ENCODE measurements around the gene PARM1. TPM values are rescaled to one million over a fixed set of nuclear protein-coding genes. Genes with fewer than 3 reads are reported as not detected.

The PARM1 gene
- total and polyA plus RNA-seq, 9 of the 15 experiments (the other 6 are each of a cell fraction or from before 2014, with no cell fraction given): 0.07 TPM; not detected in 8

DNA sequence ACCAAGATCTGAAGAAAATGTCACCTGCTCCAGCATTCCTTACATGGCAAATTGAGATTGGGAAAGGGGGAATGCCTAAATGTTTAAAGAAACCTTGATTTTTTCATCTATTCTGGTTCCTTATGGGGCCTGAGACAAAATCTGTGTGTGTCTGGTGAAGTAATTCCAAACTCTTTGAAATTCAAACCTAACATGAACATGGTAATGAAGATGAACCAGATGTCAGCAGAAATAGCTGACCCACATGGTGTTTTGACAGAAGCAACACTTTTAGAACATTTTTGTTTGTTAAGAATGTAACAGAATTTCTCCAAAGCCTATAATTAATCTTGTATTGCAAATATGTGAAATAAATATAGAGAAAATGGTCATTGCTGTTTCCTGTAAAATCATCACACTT lies 133.0 kb downstream of the PARM1 start:
- Histone ChIP-seq H3K79me2 (ENCODE audit: control insufficient read depth, insufficient read depth, low read length) (no peaks in the 10 kb centered on the region), H2AFZ (ENCODE audit: low read depth, low read length) (no peak overlapping the region), H3K9me3 (replicated peaks; ENCODE audit: control insufficient read depth, insufficient read depth, low read depth, low read length) (no peaks in the 10 kb centered on the region), H3K4me1 (replicated peaks in 1 of 2; ENCODE audit: control insufficient read depth in 2 of 2, insufficient read depth in 2 of 2, low read length in 2 of 2) (no peaks in the 10 kb centered on the region), H3K27ac (ENCODE audit: extremely low read depth, low read depth, low read length) (no peak overlapping the region), H4K20me1 (replicated peaks; ENCODE audit: control insufficient read depth, insufficient read depth, low read length) (no peaks in the 10 kb centered on the region), H3K9me1 (ENCODE audit: control insufficient read depth, insufficient read depth, low read length) (no peaks in the 10 kb centered on the region), H3K9ac (ENCODE audit: insufficient read depth in 1 of 2, low read depth in 2 of 2, low read length in 2 of 2) (no peak overlapping the region), H3K27me3 (ENCODE audit: control insufficient read depth in 2 of 2, insufficient read depth in 2 of 2, low read length in 2 of 2) (no peaks in the 10 kb centered on the region), H3K4me3 (no peak overlapping the region), H3K4me2 (ENCODE audit: insufficient read depth, low read length) (no peak overlapping the region), H3K36me3 (ENCODE audit: control insufficient read depth, insufficient read depth, low read length) (no peaks in the 10 kb centered on the region)
- ATAC-seq (no peak), FAIRE-seq (no peak), DNase-seq (ENCODE audit: extremely low read depth in 1 of 4, low spot score in 3 of 4) (no peak)
- no TSS peak for BruUV-seq (replicated peaks)
- intact Hi-C loops (cut with micrococcal nuclease) (no loop called here), in situ Hi-C loops (cut with MboI) (no loop called here)
- TF ChIP-seq ZNF134 (CRISPR knock-in tag; conservative IDR thresholded peaks at IDR 0.05) (no peak), MCM7 (IDR thresholded peaks at IDR 0.05) (no peak), LCOR (CRISPR knock-in tag; IDR thresholded peaks at IDR 0.05) (no peak), ZNF696 (CRISPR knock-in tag; conservative IDR thresholded peaks at IDR 0.05) (no peak), ZKSCAN1 (IDR thresholded peaks at IDR 0.05; ENCODE audit: low read depth, low read length) (no peak), RBM22 (IDR thresholded peaks at IDR 0.05; ENCODE audit: low read depth, low read length, poor library complexity, severe bottlenecking) (no peak), BRD9 (IDR thresholded peaks at IDR 0.05; ENCODE audit: low read depth, partially characterized antibody) (no peak), MAFG (tag; conservative IDR thresholded peaks at IDR 0.05) (no peak)
- POLR2A ChIA-PET: interaction anchor here (0.7 kb wide), 1 partner anchor 34 kb away, joined by 3 read pairs; no protein-coding TSS in a partner anchor
- CTCF ChIA-PET (ENCODE audit: low intra/inter-chr PET ratio): no interaction called here

DNA sequence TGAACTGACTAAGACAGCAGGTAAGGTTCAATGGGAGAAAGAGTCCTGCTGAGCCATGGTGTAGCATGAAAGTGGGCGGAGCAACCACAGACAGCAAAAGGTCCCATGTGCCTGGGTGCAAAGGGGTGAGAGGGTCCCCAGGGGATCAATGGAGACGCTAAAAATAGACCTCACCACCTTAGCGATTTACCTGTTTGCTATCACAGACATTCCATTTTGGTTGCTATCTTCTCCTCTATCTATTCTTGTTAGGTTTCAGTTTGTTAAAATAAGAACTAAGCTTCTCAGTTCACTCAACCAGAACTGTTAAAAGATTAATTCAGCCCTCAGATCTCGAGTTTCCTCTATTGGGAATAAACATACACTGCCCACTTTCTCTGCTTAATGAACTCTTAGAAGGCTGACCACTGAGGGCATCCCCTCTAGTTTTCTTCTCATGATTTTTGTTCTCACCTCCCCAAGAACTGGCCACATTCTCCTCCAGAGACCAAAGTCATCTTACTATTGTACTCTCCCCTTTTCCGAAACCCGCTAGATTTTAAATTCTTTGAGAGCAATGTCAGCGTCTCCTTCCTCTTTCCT lies 136.7 kb downstream of the PARM1 start:
- Histone ChIP-seq H3K36me3 (ENCODE audit: control insufficient read depth, insufficient read depth, low read length) (no peaks in the 10 kb centered on the region), H3K27me3 (ENCODE audit: control insufficient read depth in 2 of 2, insufficient read depth in 2 of 2, low read length in 2 of 2) (no peaks in the 10 kb centered on the region), H3K4me1 (replicated peaks in 1 of 2; ENCODE audit: control insufficient read depth in 2 of 2, insufficient read depth in 2 of 2, low read length in 2 of 2) (no peaks in the 10 kb centered on the region), H3K9ac (ENCODE audit: insufficient read depth in 1 of 2, low read depth in 2 of 2, low read length in 2 of 2) (no peak overlapping the region), H3K27ac (ENCODE audit: extremely low read depth, low read depth, low read length) (no peak overlapping the region), H3K9me3 (replicated peaks; ENCODE audit: control insufficient read depth, insufficient read depth, low read depth, low read length) (no peaks in the 10 kb centered on the region), H3K4me2 (ENCODE audit: insufficient read depth, low read length) (no peak overlapping the region), H3K79me2 (ENCODE audit: control insufficient read depth, insufficient read depth, low read length) (no peaks in the 10 kb centered on the region), H4K20me1 (replicated peaks; ENCODE audit: control insufficient read depth, insufficient read depth, low read length) (no peaks in the 10 kb centered on the region), H2AFZ (ENCODE audit: low read depth, low read length) (no peak overlapping the region), H3K9me1 (ENCODE audit: control insufficient read depth, insufficient read depth, low read length) (no peaks in the 10 kb centered on the region), H3K4me3 (no peak overlapping the region)
- intact Hi-C loops (cut with micrococcal nuclease) (no loop called here), in situ Hi-C loops (cut with MboI) (no loop called here)
- WGBS (ENCODE audit: insufficient coverage, low coverage, missing lambda C conversion rate): 0% methylated on average over 6 of the region's 7 CpGs
- POLR2A ChIA-PET: no interaction called here
- CTCF ChIA-PET (ENCODE audit: low intra/inter-chr PET ratio): no interaction called here
- DNase-seq (ENCODE audit: extremely low read depth in 1 of 4, low spot score in 3 of 4) (no peak), FAIRE-seq (no peak), ATAC-seq (no peak)
- BruUV-seq (replicated peaks): no TSS peak
- TF ChIP-seq CEBPG (CRISPR knock-in tag; IDR thresholded peaks at IDR 0.05): no peak
- TF ChIP-seq CEBPG (tag; conservative IDR thresholded peaks at IDR 0.05 in 1 of 2, IDR thresholded peaks at IDR 0.05 in 1 of 2): no peak
